Smooth muscle cell (in vitro differentiated cells): Measurements from ENCODE around the gene KRT82. TPM values are rescaled to one million over a fixed set of nuclear protein-coding genes. Genes with fewer than 3 reads are reported as not detected.
A peak's percentile ranks its signal among the peaks of the same experiment; 100 is the strongest.

Experiments
- DNase-seq: peaks from one replicate; lab custom pipeline; 2025; ENCODE audit not compliant: unreplicated experiment; lab: John Stamatoyannopoulos, UW
- H2AFZ ChIP-seq: fragments of 200-600 bp; sonication (generic); 2 replicates; pipeline ENCODE4 v1.6.0; 2016; ENCODE audit warnings: antibody characterized with exemption, low read depth, mild to moderate bottlenecking
- H3F3A ChIP-seq: fragments of 200-600 bp; sonication (generic); 2 replicates; pipeline ENCODE4 v1.6.0; 2017; ENCODE audit warnings: antibody characterized with exemption, low read depth
- H3K27ac ChIP-seq: fragments of 200-600 bp; sonication (generic); 2 replicates; pipeline ENCODE4 v1.5.1; 2016; ENCODE audit warnings: low read depth, mild to moderate bottlenecking
- H3K27me3 ChIP-seq: fragments of 200-600 bp; sonication (generic); 2 replicates; pipeline ENCODE4 v1.6.1; 2016; ENCODE audit warnings: low read depth, mild to moderate bottlenecking
- H3K36me3 ChIP-seq: fragments of 200-600 bp; sonication (generic); 2 replicates; pipeline ENCODE4 v1.5.1; 2016; ENCODE audit warnings: low read depth
- H3K4me1 ChIP-seq: fragments of 200-600 bp; sonication (generic); 2 replicates; pipeline ENCODE4 v1.5.1; 2016; ENCODE audit warnings: low read depth
- H3K4me2 ChIP-seq: fragments of 200-600 bp; sonication (generic); 2 replicates; pipeline ENCODE4 v1.6.0; 2016; ENCODE audit warnings: mild to moderate bottlenecking
- H3K4me3 ChIP-seq: fragments of 200-600 bp; sonication (generic); 2 replicates; pipeline ENCODE4 v1.5.1; 2016; ENCODE audit warnings: mild to moderate bottlenecking
- H3K79me2 ChIP-seq: fragments of 200-600 bp; sonication (generic); 2 replicates; pipeline ENCODE4 v1.6.0; 2016; ENCODE audit warnings: low read depth, mild to moderate bottlenecking
- H3K9ac ChIP-seq: fragments of 200-600 bp; sonication (generic); 2 replicates; pipeline ENCODE4 v1.6.0; 2016; ENCODE audit warnings: low read depth
- H3K9me3 ChIP-seq: fragments of 200-600 bp; sonication (generic); replicated peaks from 2 replicates; pipeline ENCODE4 v1.5.1; 2016; ENCODE audit warnings: low read depth
- H4K20me1 ChIP-seq: fragments of 200-600 bp; sonication (generic); 2 replicates; pipeline ENCODE4 v1.6.0; 2016; ENCODE audit warnings: low read depth
- WGBS: methylation state at CpG from one replicate; pipeline ENCODE4 v1.1.7; 2016; ENCODE audit warnings: low lambda C conversion rate; 5-methylcytosine and 5-hydroxymethylcytosine counted together
- polyA plus RNA-seq: library from polyadenylated mRNA; unstranded; fragments of >200 nt; fragmentation: Nextera tagmentation; extraction: Ambion mirVana; gene quantifications from 2 replicates; pipeline ENCODE4 v1.2.1, GENCODE V29; 2016
- total RNA-seq: library from RNA; depleted of rRNA; stranded (reverse); fragments of >200 nt; gene quantifications from 2 replicates; pipeline ENCODE4 v1.2.3, GENCODE V29; 2014
- TF ChIP-seq, protein P1 (sequence below): fragments of 200-600 bp; sonication (generic); IDR thresholded peaks from 2 replicates; pipeline ENCODE4 v1.5.1; 2017; ENCODE audit warnings: borderline replicate concordance, mild to moderate bottlenecking, antibody characterized with exemption; ENCODE audit not compliant: insufficient read depth, poor library complexity, severe bottlenecking

KRT82 gene
- total and polyA plus RNA-seq, 2 experiments from 2014 or later, result 0.23 TPM; not detected in 1

GRCh38 chr12:52379536-52379935 is 26.6 kb downstream of the KRT82 start:
- H3F3A ChIP-seq, result no peaks in the 10 kb centered on the region
- no peaks in the 10 kb centered on the region for H4K20me1 ChIP-seq
- H3K79me2 ChIP-seq, result no peaks in the 10 kb centered on the region
- 81% methylated on average over 6 of the region's 6 CpGs for WGBS
- H3K27ac ChIP-seq, result no peak overlapping the region
- H3K36me3 ChIP-seq, result no peaks in the 10 kb centered on the region
- TF ChIP-seq, protein P1, sequence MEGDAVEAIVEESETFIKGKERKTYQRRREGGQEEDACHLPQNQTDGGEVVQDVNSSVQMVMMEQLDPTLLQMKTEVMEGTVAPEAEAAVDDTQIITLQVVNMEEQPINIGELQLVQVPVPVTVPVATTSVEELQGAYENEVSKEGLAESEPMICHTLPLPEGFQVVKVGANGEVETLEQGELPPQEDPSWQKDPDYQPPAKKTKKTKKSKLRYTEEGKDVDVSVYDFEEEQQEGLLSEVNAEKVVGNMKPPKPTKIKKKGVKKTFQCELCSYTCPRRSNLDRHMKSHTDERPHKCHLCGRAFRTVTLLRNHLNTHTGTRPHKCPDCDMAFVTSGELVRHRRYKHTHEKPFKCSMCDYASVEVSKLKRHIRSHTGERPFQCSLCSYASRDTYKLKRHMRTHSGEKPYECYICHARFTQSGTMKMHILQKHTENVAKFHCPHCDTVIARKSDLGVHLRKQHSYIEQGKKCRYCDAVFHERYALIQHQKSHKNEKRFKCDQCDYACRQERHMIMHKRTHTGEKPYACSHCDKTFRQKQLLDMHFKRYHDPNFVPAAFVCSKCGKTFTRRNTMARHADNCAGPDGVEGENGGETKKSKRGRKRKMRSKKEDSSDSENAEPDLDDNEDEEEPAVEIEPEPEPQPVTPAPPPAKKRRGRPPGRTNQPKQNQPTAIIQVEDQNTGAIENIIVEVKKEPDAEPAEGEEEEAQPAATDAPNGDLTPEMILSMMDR, result no peak
- no peak overlapping the region for H3K4me3 ChIP-seq
- no peak overlapping the region for H3K4me2 ChIP-seq
- no peaks in the 10 kb centered on the region for H3K9me3 ChIP-seq
- no peak overlapping the region for H2AFZ ChIP-seq
- no peak overlapping the region for H3K9ac ChIP-seq
- DNase-seq, result no peak
- no peaks in the 10 kb centered on the region for H3K4me1 ChIP-seq
- no peaks in the 10 kb centered on the region for H3K27me3 ChIP-seq

GRCh38 chr12:52378091-52378490 is 28.0 kb downstream of the KRT82 start:
- WGBS, result 86% methylated on average over 11 of the region's 19 CpGs
- no peaks in the 10 kb centered on the region for H3K4me1 ChIP-seq
- no peaks in the 10 kb centered on the region for H3K36me3 ChIP-seq
- TF ChIP-seq, protein P1, result no peak
- H3K79me2 ChIP-seq, result no peaks in the 10 kb centered on the region
- H3K27ac ChIP-seq, result no peak overlapping the region
- H3K9ac ChIP-seq, result no peak overlapping the region
- H3K4me2 ChIP-seq, result no peak overlapping the region
- no peak overlapping the region for H2AFZ ChIP-seq
- H3K27me3 ChIP-seq, result no peaks in the 10 kb centered on the region
- H3K9me3 ChIP-seq, result peaks cover 4% of the 10 kb centered on the region
- DNase-seq, result no peak
- H3F3A ChIP-seq, result no peaks in the 10 kb centered on the region
- H3K4me3 ChIP-seq, result no peak overlapping the region
- no peaks in the 10 kb centered on the region for H4K20me1 ChIP-seq

- Histone ChIP-seq H3K4me3 (no peak overlapping the region), H4K20me1 (no peaks in the 10 kb centered on the region), H3K27ac (no peak overlapping the region), H3K79me2 (no peaks in the 10 kb centered on the region), H3K9me3 (peaks cover 4% of the 10 kb centered on the region), H3K27me3 (no peaks in the 10 kb centered on the region), H3K4me2 (no peak overlapping the region), H3F3A (no peaks in the 10 kb centered on the region), H2AFZ (no peak overlapping the region), H3K36me3 (no peaks in the 10 kb centered on the region), H3K9ac (no peak overlapping the region), H3K4me1 (no peaks in the 10 kb centered on the region)
- 88% methylated on average over 8 of the region's 8 CpGs for WGBS
- DNase-seq, result no peak
- TF ChIP-seq, protein P1, result no peak
Observed at GRCh38 chr12:52377266-52377665, 28.9 kb downstream of the KRT82 start.

DNA sequence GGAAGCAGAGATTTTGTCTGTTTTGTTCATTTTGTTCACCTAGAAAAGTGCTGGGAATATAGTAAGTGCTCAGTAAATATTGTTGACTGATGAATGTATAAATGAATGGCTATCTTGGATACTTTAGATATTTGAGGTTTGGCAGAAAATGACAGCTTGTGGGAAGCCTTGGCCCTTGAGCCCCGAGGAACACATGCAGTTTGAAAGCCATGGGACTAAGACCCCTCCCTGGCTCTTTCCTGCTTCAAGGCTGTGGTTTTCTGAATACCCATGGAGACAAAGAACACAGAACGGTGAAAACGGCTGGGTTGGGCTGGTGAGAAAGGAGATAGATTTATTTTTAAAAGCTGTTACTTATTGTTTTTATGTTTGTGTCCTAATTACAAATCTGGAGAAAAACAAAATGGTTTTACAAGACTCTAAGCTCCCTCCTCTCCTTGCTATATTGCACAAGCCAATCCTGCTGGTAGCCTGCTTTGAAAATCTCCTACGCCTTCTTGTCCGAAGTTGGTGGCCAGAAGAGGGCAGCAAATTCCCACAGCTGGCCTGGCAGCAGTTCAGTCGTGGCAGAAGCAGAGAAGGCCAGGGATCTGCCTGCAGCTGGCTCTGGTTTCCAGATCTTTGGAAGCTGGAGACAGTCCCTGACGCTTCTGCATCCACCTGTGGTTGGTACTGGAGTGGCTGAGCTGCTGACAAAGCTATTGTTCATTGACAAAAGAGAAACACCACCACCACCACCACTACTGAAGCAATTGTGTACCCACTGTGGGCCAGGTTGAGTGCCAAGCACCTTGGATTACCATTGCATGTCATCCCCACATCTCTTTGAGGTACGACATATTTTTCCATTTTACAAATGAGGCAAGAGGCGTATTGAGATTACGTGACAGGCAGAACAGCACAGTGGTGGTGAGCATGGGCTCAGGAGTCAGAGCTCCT is 33.6 kb downstream of the KRT82 start:
- Histone ChIP-seq H3K27me3 (peaks cover 24% of the 10 kb centered on the region), H2AFZ (no peak overlapping the region)

More for the DNA sequence above, 33.6 kb downstream of the KRT82 start:
- no peak overlapping the region for H3K4me2 ChIP-seq
- peak; percentile 31 for DNase-seq
- no peak overlapping the region for H3K27ac ChIP-seq
- peaks cover 4% of the 10 kb centered on the region for H3K9me3 ChIP-seq
- H3K9ac ChIP-seq, result no peak overlapping the region
- no peaks in the 10 kb centered on the region for H3K36me3 ChIP-seq
- H3F3A ChIP-seq, result no peaks in the 10 kb centered on the region
- 32% methylated on average over 10 of the region's 10 CpGs for WGBS
- H3K4me1 ChIP-seq, result no peaks in the 10 kb centered on the region
- TF ChIP-seq, protein P1, result peak; percentile 85
- no peak overlapping the region for H3K4me3 ChIP-seq
- no peaks in the 10 kb centered on the region for H3K79me2 ChIP-seq
- H4K20me1 ChIP-seq, result no peaks in the 10 kb centered on the region
